Karpas-422 (cell line): ENCODE results near the gene TWIST2. TPM values are rescaled to one million over a fixed set of nuclear protein-coding genes. Genes with fewer than 3 reads are reported as not detected.

Source experiments
- DNase-seq: peaks from one replicate; pipeline ENCODE4 v3.0.0-alpha.2; 2015
- H2AFZ ChIP-seq: fragments of 200-600 bp; sonication (generic); 2 replicates; pipeline ENCODE4 v1.6.1; 2014; ENCODE audit warnings: antibody characterized with exemption, low read length, mixed read lengths
- H3K27ac ChIP-seq: fragments of 200-600 bp; sonication (generic); 2 replicates; pipeline ENCODE4 v1.5.1; 2014; ENCODE audit warnings: mild to moderate bottlenecking, low read length, moderate library complexity
- H3K27me3 ChIP-seq: fragments of 200-600 bp; sonication (generic); 2 replicates; pipeline ENCODE4 v1.6.1; 2014; ENCODE audit warnings: low read length, mixed read lengths
- H3K36me3 ChIP-seq: fragments of 200-600 bp; sonication (generic); 2 replicates; pipeline ENCODE4 v1.6.1; 2014; ENCODE audit warnings: low read length, mixed read lengths; ENCODE audit not compliant: insufficient read depth
- H3K4me1 ChIP-seq: fragments of 200-600 bp; sonication (generic); 2 replicates; pipeline ENCODE4 v1.6.1; 2014; ENCODE audit warnings: mild to moderate bottlenecking, low read length, mixed read lengths
- H3K4me2 ChIP-seq: fragments of 200-600 bp; sonication (generic); 2 replicates; pipeline ENCODE4 v1.6.1; 2014; ENCODE audit warnings: low read length, low read depth, mild to moderate bottlenecking; ENCODE audit not compliant: poor library complexity, severe bottlenecking
- H3K4me3 ChIP-seq: fragments of 200-600 bp; sonication (generic); 2 replicates; pipeline ENCODE4 v1.5.1; 2014; ENCODE audit warnings: mild to moderate bottlenecking, antibody characterized with exemption, low read length, mixed read lengths
- H3K79me2 ChIP-seq: fragments of 200-600 bp; sonication (generic); 2 replicates; pipeline ENCODE4 v1.6.1; 2014; ENCODE audit warnings: mild to moderate bottlenecking, low read length, mixed read lengths
- H3K9ac ChIP-seq: fragments of 200-600 bp; sonication (generic); 2 replicates; pipeline ENCODE4 v1.6.0; 2014; ENCODE audit warnings: low read length
- H3K9me2 ChIP-seq: fragments of 200-600 bp; sonication (generic), shearing (Covaris generic); replicated peaks from 2 replicates; pipeline ENCODE4 v1.6.0; 2014; ENCODE audit warnings: mild to moderate bottlenecking, low read length, moderate library complexity; ENCODE audit not compliant: insufficient read depth
- H3K9me3 ChIP-seq: fragments of 300-700, 200-600 bp; sonication (generic); 2 replicates; pipeline ENCODE4 v1.6.1; 2014; ENCODE audit warnings: low read length, mixed read lengths
- H4K20me1 ChIP-seq: fragments of 200-600 bp; sonication (generic); 2 replicates; pipeline ENCODE4 v1.6.1; 2014; ENCODE audit warnings: mild to moderate bottlenecking, antibody characterized with exemption, low read length, low read depth; ENCODE audit not compliant: insufficient read depth
- total RNA-seq: library from RNA; depleted of rRNA; stranded (reverse); fragments of >200 nt; shearing (Covaris generic); gene quantifications from 2 replicates; pipeline ENCODE4 v1.2.3, GENCODE V29; 2014; ENCODE audit warnings: low replicate concordance

Gene TWIST2
- total RNA-seq, 1 experiment from 2014 or later: 0.67 TPM

DNA sequence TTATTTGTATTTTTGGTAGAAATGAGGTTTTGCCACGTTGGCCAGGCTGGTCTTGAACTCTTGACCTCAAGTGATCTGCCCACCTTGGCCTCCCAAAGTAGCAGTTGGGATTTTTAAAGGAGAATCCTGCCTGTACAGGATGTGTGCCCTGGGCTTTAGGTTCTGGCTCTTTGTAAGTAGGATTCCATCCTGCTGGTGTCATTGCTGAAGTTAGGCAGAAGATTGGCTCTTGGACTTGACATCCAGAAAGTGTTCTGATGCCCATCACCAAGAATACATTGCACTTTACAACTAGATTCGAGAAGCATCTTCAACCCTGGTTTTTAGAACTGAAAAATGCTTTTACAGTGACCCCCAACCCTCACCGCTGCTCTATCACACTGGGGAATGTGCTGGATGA lies 4.4 kb upstream of the TWIST2 start:
- no peaks in the 10 kb centered on the region for H4K20me1 ChIP-seq
- H3K9me3 ChIP-seq: no peaks in the 10 kb centered on the region
- no peaks in the 10 kb centered on the region for H3K79me2 ChIP-seq
- no peak overlapping the region for H3K4me3 ChIP-seq
- no peak overlapping the region for H3K27ac ChIP-seq
- DNase-seq: no peak
- no peak overlapping the region for H2AFZ ChIP-seq
- no peaks in the 10 kb centered on the region for H3K36me3 ChIP-seq
- H3K9me2 ChIP-seq: no peaks in the 10 kb centered on the region
- no peak overlapping the region for H3K9ac ChIP-seq
- no peaks in the 10 kb centered on the region for H3K4me1 ChIP-seq
- no peaks in the 10 kb centered on the region for H3K27me3 ChIP-seq
- no peak overlapping the region for H3K4me2 ChIP-seq

DNA sequence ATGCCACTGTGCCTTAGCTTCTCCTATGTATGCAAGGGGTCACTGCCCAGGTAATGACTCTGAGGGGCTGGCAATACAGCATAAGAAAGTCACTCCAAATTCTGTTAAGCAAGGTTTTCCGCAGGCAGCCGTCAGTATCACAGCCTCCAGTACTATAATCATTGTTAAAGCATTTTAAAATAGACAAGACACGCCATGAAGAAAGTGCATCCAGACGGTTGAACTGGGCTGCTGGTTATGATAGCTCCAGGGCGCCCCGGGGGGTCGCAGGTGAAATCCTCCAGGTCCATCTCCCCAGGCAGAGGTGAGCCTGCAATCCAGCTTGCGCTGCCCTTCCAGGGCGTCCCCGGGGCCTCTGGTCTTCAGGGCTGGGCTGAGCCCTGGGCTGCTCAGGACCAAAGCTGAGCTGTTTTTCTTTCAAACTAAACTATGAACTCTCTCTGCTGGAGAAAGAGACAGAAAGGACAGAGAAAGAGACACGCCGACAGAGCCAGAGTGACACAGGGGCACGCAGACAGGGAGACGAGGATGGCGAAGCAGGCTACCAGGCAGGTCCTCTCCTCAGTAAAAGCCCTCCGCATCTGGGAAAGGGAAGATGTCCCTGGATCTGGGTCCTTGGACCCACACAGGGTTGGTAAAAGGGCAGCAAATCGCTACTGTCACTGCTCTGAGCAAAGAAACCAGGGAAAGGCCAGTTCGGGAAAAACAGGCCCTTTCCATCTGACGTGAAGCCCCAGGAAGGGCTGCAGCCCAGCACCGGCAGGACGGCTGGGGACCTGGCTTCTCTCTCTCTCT lies 2.1 kb upstream of the TWIST2 start:
- H3K9ac ChIP-seq: no peak overlapping the region
- no peak for DNase-seq
- no peaks in the 10 kb centered on the region for H3K9me3 ChIP-seq
- H3K4me2 ChIP-seq: no peak overlapping the region
- H3K9me2 ChIP-seq: no peaks in the 10 kb centered on the region
- no peaks in the 10 kb centered on the region for H3K27me3 ChIP-seq
- H3K27ac ChIP-seq: no peak overlapping the region
- no peak overlapping the region for H3K4me3 ChIP-seq
- H3K79me2 ChIP-seq: no peaks in the 10 kb centered on the region
- no peak overlapping the region for H2AFZ ChIP-seq
- H4K20me1 ChIP-seq: no peaks in the 10 kb centered on the region
- H3K4me1 ChIP-seq: no peaks in the 10 kb centered on the region
- no peaks in the 10 kb centered on the region for H3K36me3 ChIP-seq

DNA sequence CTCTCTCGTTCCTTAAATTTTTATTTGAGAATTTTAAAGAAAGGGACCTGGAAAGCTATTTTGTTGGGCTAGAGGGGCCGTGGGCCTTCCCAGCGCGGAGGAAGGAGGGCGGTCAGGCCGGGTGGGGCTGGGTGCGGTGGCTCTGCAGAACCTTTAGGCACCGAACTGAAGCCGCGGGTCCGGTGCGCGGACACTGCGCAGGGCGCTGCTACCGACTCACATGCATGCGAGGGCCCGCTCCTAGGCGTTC lies 1.6 kb upstream of the TWIST2 start:
- Histone ChIP-seq H3K27me3 (no peaks in the 10 kb centered on the region), H3K9ac (no peak overlapping the region), H3K4me2 (no peak overlapping the region), H4K20me1 (no peaks in the 10 kb centered on the region), H3K4me3 (no peak overlapping the region), H3K9me2 (no peaks in the 10 kb centered on the region), H3K9me3 (no peaks in the 10 kb centered on the region), H3K27ac (no peak overlapping the region), H2AFZ (no peak overlapping the region), H3K36me3 (no peaks in the 10 kb centered on the region), H3K4me1 (no peaks in the 10 kb centered on the region), H3K79me2 (no peaks in the 10 kb centered on the region)
- no peak for DNase-seq

DNA sequence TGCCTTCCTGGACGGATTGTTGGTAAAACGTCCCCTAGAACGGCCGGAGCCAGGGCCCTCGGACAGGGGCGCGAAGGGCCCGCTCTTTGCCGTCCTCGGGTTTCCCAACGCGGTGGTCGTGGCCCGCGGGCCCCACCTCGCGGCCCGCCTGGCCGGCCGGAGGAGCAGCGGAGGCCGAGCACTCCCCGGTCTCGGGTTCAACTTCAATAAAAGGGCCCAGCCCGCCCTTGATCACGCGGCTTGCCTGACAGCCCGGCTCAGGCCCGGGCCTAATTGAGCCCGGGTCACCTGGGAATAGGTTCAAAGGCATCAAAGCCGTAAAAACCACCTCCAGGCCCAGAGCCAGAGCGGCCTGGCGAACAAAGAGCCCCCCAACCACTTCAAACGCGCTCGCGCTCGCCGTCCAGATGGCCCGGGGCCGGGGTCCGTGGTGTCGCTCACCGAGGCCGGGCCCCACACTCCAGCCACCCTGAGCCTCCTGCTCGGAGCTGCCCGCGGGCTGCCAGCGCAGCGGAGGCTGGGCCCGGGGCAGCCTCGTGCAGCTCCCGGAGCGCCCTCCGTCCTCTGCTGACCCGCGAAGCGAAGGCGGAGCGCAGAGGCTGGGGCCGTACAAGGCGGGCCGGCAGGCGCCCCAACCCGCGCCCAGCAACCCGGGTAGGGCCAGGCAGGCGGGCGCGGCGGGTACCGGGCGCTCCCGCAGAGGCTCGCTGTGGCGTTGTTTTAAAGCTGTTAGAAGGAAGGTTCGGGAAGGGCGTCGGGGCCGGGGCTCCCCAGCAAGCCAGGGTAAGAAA lies 1.1 kb upstream of the TWIST2 start:
- no peaks in the 10 kb centered on the region for H3K9me2 ChIP-seq

DNA sequence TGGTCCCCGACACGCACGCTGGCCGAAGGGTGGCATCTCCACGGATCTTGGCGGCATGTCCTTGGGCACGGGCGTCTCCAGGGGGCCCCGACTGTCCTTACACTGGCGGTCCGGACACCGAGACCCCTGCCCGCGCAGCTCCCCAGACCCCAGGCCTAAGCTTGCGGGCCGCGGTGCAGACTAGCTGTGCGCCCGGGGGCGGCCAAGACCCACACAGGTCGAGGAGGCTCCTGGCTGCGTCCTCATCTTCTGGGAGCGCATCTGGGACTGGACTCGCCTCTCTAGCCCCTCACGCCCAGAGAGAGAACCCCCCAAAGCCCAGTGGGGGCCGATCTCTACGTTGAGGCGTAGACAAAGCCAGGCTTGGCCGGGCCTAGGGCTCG lies 475 bp upstream of the TWIST2 start:
- no peaks in the 10 kb centered on the region for H3K9me2 ChIP-seq
- no peak overlapping the region for H3K4me2 ChIP-seq
- H3K4me1 ChIP-seq: no peaks in the 10 kb centered on the region
- no peaks in the 10 kb centered on the region for H3K79me2 ChIP-seq
- H3K36me3 ChIP-seq: no peaks in the 10 kb centered on the region
- no peak overlapping the region for H3K9ac ChIP-seq
- H3K9me3 ChIP-seq: no peaks in the 10 kb centered on the region
- H4K20me1 ChIP-seq: no peaks in the 10 kb centered on the region
- no peak overlapping the region for H3K4me3 ChIP-seq
- no peak for DNase-seq
- no peaks in the 10 kb centered on the region for H3K27me3 ChIP-seq
- H3K27ac ChIP-seq: no peak overlapping the region
- H2AFZ ChIP-seq: no peak overlapping the region

More for the DNA sequence above, 1.1 kb upstream of the TWIST2 start:
- DNase-seq: no peak
- H3K4me3 ChIP-seq: no peak overlapping the region
- H3K4me1 ChIP-seq: no peaks in the 10 kb centered on the region
- no peaks in the 10 kb centered on the region for H3K27me3 ChIP-seq
- H3K9ac ChIP-seq: no peak overlapping the region
- no peak overlapping the region for H2AFZ ChIP-seq
- no peaks in the 10 kb centered on the region for H3K79me2 ChIP-seq
- no peaks in the 10 kb centered on the region for H4K20me1 ChIP-seq
- no peaks in the 10 kb centered on the region for H3K9me3 ChIP-seq
- no peak overlapping the region for H3K4me2 ChIP-seq
- no peaks in the 10 kb centered on the region for H3K36me3 ChIP-seq
- H3K27ac ChIP-seq: no peak overlapping the region

- H3K9me3 ChIP-seq: no peaks in the 10 kb centered on the region
- H3K36me3 ChIP-seq: no peaks in the 10 kb centered on the region
- no peak overlapping the region for H3K4me3 ChIP-seq
- no peak overlapping the region for H3K27ac ChIP-seq
- no peaks in the 10 kb centered on the region for H3K9me2 ChIP-seq
- no peaks in the 10 kb centered on the region for H3K4me1 ChIP-seq
- no peak for DNase-seq
- H2AFZ ChIP-seq: no peak overlapping the region
- no peak overlapping the region for H3K9ac ChIP-seq
- no peaks in the 10 kb centered on the region for H4K20me1 ChIP-seq
- H3K27me3 ChIP-seq: no peaks in the 10 kb centered on the region
- no peaks in the 10 kb centered on the region for H3K79me2 ChIP-seq
- H3K4me2 ChIP-seq: no peak overlapping the region
Measured at GRCh38 chr2:238848691-238848975, 748 bp downstream of the TWIST2 start.

DNA sequence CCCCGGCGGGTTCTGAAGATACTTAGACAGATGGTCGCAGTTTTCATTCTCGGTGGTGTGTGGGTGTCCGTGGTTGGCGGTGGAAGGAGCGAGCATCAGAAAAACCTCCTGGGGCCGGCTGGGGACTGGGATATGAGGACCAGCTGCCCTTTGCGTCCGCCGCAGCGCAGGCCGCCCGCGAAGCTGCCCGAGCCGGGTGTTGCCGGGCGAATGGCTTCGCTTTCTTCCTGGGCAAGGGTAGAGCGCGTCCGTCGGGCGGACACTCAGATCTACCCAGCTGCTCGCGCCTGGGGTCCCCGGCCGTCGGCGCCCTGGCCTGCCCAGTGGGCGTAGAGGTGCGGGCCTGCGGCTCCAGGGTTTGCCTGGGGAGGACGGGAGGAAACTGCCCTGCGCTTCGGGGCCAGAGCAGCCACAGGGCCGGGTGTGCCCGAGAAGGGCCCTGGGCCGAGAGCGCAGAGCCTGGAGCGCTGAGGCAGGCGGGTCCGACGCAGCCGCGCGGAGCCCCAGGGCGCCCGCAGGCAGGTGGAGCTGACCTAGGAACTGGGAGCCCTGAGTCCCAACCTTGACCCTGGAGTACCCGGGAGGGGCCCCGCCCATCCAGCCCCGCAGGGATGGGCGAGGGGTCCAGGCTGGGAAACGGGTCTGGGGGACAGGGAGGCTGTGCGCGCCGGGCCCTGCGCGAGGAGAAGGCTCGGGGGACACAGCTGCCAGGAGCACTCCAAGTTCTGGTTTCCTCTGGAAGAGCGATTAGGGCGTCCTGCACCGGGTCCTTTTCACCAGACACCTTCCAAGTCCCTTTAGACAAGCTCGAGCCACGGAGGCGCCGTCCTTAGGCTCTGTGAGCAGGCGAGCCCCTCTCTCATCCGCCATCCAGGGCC lies 1.3 kb downstream of the TWIST2 start:
- Histone ChIP-seq H3K9ac (no peak overlapping the region), H3K27ac (no peak overlapping the region), H2AFZ (no peak overlapping the region), H3K4me3 (no peak overlapping the region), H3K36me3 (no peaks in the 10 kb centered on the region), H3K9me2 (no peaks in the 10 kb centered on the region), H3K27me3 (no peaks in the 10 kb centered on the region), H3K4me2 (no peak overlapping the region), H3K4me1 (no peaks in the 10 kb centered on the region), H4K20me1 (no peaks in the 10 kb centered on the region), H3K9me3 (no peaks in the 10 kb centered on the region), H3K79me2 (no peaks in the 10 kb centered on the region)
- DNase-seq: no peak

GRCh38 chr2:238850091-238850490 lies 2.2 kb downstream of the TWIST2 start:
- no peak overlapping the region for H3K4me2 ChIP-seq
- H3K9me3 ChIP-seq: no peaks in the 10 kb centered on the region
- H4K20me1 ChIP-seq: no peaks in the 10 kb centered on the region
- H3K4me3 ChIP-seq: no peak overlapping the region
- H3K36me3 ChIP-seq: no peaks in the 10 kb centered on the region
- H3K27ac ChIP-seq: no peak overlapping the region
- no peaks in the 10 kb centered on the region for H3K27me3 ChIP-seq
- H3K9me2 ChIP-seq: no peaks in the 10 kb centered on the region
- H2AFZ ChIP-seq: no peak overlapping the region
- no peak overlapping the region for H3K9ac ChIP-seq
- no peaks in the 10 kb centered on the region for H3K79me2 ChIP-seq
- no peaks in the 10 kb centered on the region for H3K4me1 ChIP-seq
- no peak for DNase-seq
